Panc1 (cell line): ENCODE measurements around the gene NPAS3. TPM values are rescaled to one million over a fixed set of nuclear protein-coding genes. Genes with fewer than 3 reads are reported as not detected.

Experiments
- ATAC-seq: fragments of 200-7000 bp; cut with Tn5 transposase; 2 replicates; pipeline ENCODE4 v1.9.1; 2020; ENCODE audit warnings: mild to moderate bottlenecking, moderate library complexity
- BruUV-seq: library from RNA; stranded (reverse); fragments of 400-500 nt; replicated peaks from 2 replicates; lab custom pipeline; 2021; lab: Mats Ljungman, UMichigan
- CTCF ChIA-PET: fragments of 300-600 bp; sonication (Branson Sonifier 250); formaldehyde crosslinking; loops from one replicate; lab custom pipeline; 2022; ENCODE audit warnings: antibody characterized with exemption; lab: Charles Lee
- POLR2A ChIA-PET: fragments of 300-600 bp; sonication (Branson Sonifier 250); formaldehyde crosslinking; loops from one replicate; lab custom pipeline; 2022; ENCODE audit warnings: antibody characterized with exemption; lab: Charles Lee
- DNase-seq: peaks from one replicate; pipeline ENCODE4 v3.0.0-alpha.2; 2010; ENCODE audit warnings: low read depth, low spot score
- H3K27ac ChIP-seq: 2 replicates; pipeline ENCODE4 v1.5.1; 2011; ENCODE audit warnings: mild to moderate bottlenecking, low read length, inconsistent platforms
- H3K27me3 ChIP-seq: fragments of 200-500 bp; sonication (Bioruptor generic); 2 replicates; pipeline ENCODE4 v1.6.0; 2014; ENCODE audit warnings: low read length, inconsistent platforms; ENCODE audit not compliant: control insufficient read depth, insufficient read depth
- H3K36me3 ChIP-seq: fragments of 200-500 bp; sonication (Bioruptor generic); 2 replicates; pipeline ENCODE4 v1.5.1; 2014; ENCODE audit warnings: inconsistent platforms, mild to moderate bottlenecking, low read length, moderate library complexity; ENCODE audit not compliant: control insufficient read depth, insufficient read depth
- H3K4me1 ChIP-seq: 2 replicates; pipeline ENCODE4 v1.5.1; 2011; ENCODE audit warnings: inconsistent platforms, mild to moderate bottlenecking, low read length, moderate library complexity; ENCODE audit not compliant: control insufficient read depth, insufficient read depth
- H3K4me3 ChIP-seq, 2 experiments: 2 replicates each; pipeline ENCODE4 v1.5.1; 2011 to 2012; ENCODE audit warnings: low read depth in 2 of 2, low read length in 2 of 2, mild to moderate bottlenecking in 2 of 2, inconsistent platforms in 1 of 2, moderate library complexity in 1 of 2
- H3K9me3 ChIP-seq: fragments of 200-500 bp; sonication (Bioruptor generic); 2 replicates; pipeline ENCODE4 v1.5.1; 2014; ENCODE audit warnings: low read depth, mild to moderate bottlenecking, inconsistent platforms, low read length, moderate library complexity; ENCODE audit not compliant: control insufficient read depth, insufficient read depth
- POLR2AphosphoS5 ChIP-seq: IDR thresholded peaks from 2 replicates; pipeline ENCODE4 v1.6.1; 2012; ENCODE audit warnings: mild to moderate bottlenecking, low read depth, low read length, moderate library complexity
- SIN3A ChIP-seq: IDR thresholded peaks from 2 replicates; pipeline ENCODE4 v1.6.1; 2012; ENCODE audit warnings: low read depth, mild to moderate bottlenecking, low read length, moderate library complexity, borderline replicate concordance; ENCODE audit not compliant: insufficient read depth
- TCF7L2 ChIP-seq: IDR thresholded peaks from 2 replicates; pipeline ENCODE4 v1.6.1; 2011; ENCODE audit warnings: mild to moderate bottlenecking, low read depth, low read length, inconsistent platforms
- in situ Hi-C: cut with HindIII; loops from 2 replicates; pipeline ENCODE4 v1.10.0; 2016; ENCODE audit warnings: low sequenced_read_pairs, low pct_unique_long_range_greater_than_20kb
- intact Hi-C: fragments of 100-400 bp; cut with micrococcal nuclease; formaldehyde crosslinking; loops from one replicate; pipeline ENCODE4 v1.10.0; 2022; ENCODE audit not compliant: unreplicated experiment
- total RNA-seq: library from RNA; stranded (reverse); gene quantifications from one replicate; pipeline ENCODE4 v1.2.1, GENCODE V29; 2021; ENCODE audit not compliant: unreplicated experiment
- TF ChIP-seq, protein P1 (sequence below), 2 experiments: IDR thresholded peaks; 2 replicates each; pipeline ENCODE4 v1.6.1; 2011 to 2012; ENCODE audit warnings: low read depth in 2 of 2, control low read depth in 1 of 2, low read length in 1 of 2, mild to moderate bottlenecking in 1 of 2, moderate library complexity in 1 of 2; ENCODE audit not compliant: insufficient read depth in 1 of 2
- TF ChIP-seq, protein P2 (sequence below): fragments of 450-650 bp; IDR thresholded peaks from 2 replicates; pipeline ENCODE4 v1.5.1; 2017; ENCODE audit warnings: mild to moderate bottlenecking

Gene NPAS3
- total RNA-seq, 1 experiment from 2014 or later: 0.23 TPM

DNA sequence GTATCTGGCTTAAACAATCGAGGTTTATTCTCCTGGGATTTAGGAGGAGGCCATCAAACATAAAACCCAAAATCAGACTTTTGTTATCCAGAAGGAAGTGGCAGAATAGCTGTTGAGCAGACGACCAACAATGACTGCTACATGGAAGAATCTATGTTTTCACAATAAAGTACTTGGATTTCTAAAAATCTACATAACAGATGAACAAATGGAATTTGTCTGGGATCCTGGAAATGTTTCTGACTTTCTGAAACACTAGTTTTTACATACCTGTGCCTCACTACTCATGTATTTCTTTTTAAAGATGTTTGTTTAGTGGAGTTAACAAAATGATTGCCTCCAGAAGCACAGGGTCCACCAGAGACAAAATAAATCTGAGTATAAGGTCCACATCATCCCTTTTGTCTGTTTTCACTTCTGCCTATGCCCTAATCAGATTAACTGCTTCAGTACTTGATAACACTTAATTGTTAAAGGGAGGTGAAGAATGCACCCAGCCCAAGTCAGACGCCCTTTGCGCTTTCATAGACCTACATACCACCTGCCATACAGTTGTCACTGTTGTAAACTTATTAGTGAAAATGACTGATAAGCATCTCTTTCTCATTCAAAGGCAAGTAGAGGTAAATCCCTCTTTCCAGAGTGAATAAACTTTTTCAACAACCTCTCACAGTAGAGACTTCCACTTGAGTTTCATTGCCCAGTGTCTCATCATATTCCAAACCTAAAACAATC lies 847.6 kb downstream of the NPAS3 start:
- intact Hi-C loops (no loop called here), in situ Hi-C loops (no loop called here)
- Histone ChIP-seq H3K27ac (no peak overlapping the region), H3K4me1 (no peaks in the 10 kb centered on the region), H3K36me3 (no peaks in the 10 kb centered on the region), H3K27me3 (no peaks in the 10 kb centered on the region), H3K4me3 (no peak overlapping the region), H3K9me3 (no peaks in the 10 kb centered on the region)
- CTCF ChIA-PET: no interaction called here
- TF ChIP-seq POLR2AphosphoS5 (no peak), TCF7L2 (no peak), SIN3A (no peak)
- TF ChIP-seq, protein P1, sequence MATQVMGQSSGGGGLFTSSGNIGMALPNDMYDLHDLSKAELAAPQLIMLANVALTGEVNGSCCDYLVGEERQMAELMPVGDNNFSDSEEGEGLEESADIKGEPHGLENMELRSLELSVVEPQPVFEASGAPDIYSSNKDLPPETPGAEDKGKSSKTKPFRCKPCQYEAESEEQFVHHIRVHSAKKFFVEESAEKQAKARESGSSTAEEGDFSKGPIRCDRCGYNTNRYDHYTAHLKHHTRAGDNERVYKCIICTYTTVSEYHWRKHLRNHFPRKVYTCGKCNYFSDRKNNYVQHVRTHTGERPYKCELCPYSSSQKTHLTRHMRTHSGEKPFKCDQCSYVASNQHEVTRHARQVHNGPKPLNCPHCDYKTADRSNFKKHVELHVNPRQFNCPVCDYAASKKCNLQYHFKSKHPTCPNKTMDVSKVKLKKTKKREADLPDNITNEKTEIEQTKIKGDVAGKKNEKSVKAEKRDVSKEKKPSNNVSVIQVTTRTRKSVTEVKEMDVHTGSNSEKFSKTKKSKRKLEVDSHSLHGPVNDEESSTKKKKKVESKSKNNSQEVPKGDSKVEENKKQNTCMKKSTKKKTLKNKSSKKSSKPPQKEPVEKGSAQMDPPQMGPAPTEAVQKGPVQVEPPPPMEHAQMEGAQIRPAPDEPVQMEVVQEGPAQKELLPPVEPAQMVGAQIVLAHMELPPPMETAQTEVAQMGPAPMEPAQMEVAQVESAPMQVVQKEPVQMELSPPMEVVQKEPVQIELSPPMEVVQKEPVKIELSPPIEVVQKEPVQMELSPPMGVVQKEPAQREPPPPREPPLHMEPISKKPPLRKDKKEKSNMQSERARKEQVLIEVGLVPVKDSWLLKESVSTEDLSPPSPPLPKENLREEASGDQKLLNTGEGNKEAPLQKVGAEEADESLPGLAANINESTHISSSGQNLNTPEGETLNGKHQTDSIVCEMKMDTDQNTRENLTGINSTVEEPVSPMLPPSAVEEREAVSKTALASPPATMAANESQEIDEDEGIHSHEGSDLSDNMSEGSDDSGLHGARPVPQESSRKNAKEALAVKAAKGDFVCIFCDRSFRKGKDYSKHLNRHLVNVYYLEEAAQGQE (IDR thresholded peaks at IDR 0.05; ENCODE audit: insufficient read depth in 1 of 2, low read depth in 2 of 2, low read length in 1 of 2): no peak
- TF ChIP-seq, protein P2, sequence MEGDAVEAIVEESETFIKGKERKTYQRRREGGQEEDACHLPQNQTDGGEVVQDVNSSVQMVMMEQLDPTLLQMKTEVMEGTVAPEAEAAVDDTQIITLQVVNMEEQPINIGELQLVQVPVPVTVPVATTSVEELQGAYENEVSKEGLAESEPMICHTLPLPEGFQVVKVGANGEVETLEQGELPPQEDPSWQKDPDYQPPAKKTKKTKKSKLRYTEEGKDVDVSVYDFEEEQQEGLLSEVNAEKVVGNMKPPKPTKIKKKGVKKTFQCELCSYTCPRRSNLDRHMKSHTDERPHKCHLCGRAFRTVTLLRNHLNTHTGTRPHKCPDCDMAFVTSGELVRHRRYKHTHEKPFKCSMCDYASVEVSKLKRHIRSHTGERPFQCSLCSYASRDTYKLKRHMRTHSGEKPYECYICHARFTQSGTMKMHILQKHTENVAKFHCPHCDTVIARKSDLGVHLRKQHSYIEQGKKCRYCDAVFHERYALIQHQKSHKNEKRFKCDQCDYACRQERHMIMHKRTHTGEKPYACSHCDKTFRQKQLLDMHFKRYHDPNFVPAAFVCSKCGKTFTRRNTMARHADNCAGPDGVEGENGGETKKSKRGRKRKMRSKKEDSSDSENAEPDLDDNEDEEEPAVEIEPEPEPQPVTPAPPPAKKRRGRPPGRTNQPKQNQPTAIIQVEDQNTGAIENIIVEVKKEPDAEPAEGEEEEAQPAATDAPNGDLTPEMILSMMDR: no peak
- POLR2A ChIA-PET: no interaction called here
- BruUV-seq: no TSS peak
- ATAC-seq (no peak), DNase-seq (no peak)

DNA sequence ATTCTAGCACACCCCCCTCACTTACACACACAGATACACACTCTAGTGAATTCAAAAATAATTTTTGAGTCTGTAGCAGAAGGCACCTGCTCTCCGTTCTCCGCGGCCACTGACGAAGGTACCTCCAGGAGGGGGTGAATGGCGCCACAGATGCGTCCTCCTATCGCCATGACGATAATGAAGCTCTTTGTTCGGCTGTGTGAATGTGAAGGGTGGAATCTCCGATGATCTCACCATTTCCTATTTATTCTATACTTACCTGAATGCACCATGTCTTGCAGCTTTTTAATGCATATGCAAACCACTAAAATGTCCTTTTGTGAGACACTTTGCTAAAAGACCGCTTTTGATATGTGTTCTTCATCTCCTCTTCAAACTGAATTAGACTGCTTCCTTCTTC lies 849.5 kb downstream of the NPAS3 start:
- intact Hi-C loops (no loop called here), in situ Hi-C loops (no loop called here)
- H3K4me3 ChIP-seq: no peak overlapping the region
- TF ChIP-seq, protein P1 (IDR thresholded peaks at IDR 0.05; ENCODE audit: insufficient read depth in 1 of 2, low read depth in 2 of 2, low read length in 1 of 2): no peak
- TF ChIP-seq, protein P2: no peak
- TF ChIP-seq TCF7L2: no peak
- no peak for TF ChIP-seq POLR2AphosphoS5
- no peak for TF ChIP-seq SIN3A
- DNase-seq: no peak
- no peaks in the 10 kb centered on the region for H3K9me3 ChIP-seq
- no peaks in the 10 kb centered on the region for H3K4me1 ChIP-seq
- ChIA-PET CTCF (no interaction called here), POLR2A (no interaction called here)
- H3K36me3 ChIP-seq: no peaks in the 10 kb centered on the region
- ATAC-seq: no peak
- H3K27ac ChIP-seq: no peak overlapping the region
- H3K27me3 ChIP-seq: no peaks in the 10 kb centered on the region; the same call in 1 of the 2 replicates
- BruUV-seq: no TSS peak
